HG02678 (cell line): Measurements from ENCODE around the gene DGCR6.
"Not testable (repeated sequence)": the region's sequence is repeated elsewhere in the genome, so short reads cannot be mapped to it uniquely, and the experiment has no call there.

Experiments
- ATAC-seq: cut with Tn5 transposase; IDR thresholded peaks from one replicate; pipeline ENCODE4 v1.9.1; 2021; ENCODE audit warnings: mild to moderate bottlenecking, moderate library complexity; ENCODE audit not compliant: unreplicated experiment

Gene DGCR6

DNA sequence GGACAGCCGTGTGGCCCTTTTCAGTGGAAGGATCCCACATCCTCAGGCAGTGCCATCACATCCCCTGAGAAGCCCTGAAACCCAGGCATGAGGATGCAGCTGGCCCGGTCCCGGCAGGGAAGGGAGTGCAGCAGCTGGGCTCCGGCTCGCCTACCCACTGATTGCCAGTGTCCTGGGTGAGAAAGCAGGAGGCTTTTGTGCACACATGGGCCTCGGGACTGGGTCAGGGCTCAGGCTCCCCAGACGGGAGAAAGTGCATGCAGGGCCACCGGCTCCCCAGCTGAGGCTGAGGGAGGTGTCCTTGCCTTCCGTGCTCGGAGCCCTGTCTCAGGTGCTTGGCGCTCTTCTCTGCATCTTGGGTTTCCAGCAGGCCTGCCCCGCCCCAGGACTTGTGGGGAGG is 53.6 kb downstream of the DGCR6 start:
- not testable (repeated sequence) for ATAC-seq

DNA sequence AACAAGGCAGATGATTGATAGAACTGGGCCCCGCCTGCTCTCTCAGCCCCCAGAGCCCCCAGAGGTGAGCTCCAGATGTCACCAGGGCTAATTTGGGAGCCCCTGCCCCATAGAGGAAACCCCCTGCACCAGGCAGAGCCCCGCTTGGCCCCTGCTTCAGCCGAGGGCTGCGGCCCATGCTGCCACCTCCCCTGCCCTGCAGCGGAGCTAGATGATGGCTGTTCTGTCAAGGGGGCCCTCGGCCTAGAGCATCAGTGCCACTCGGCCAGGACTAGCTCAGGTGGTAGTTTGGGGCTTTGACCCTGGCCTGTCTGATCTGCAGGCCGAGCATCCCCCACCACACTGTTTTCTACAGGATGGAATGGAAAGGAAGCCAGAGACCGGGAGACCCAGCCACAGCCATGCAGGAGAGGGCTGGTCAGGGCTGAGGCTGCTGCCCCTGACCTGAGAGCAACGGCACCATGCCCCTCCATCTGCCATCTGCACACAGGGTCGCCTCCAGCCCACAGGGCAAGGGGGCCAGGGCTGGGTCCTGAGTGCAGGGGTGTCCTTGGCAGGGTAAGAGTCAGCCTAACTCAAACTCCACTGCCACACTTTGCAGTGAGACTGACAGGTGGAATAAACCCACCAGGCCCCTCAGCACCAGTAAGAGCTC is 54.2 kb downstream of the DGCR6 start:
- not testable (repeated sequence) for ATAC-seq

DNA sequence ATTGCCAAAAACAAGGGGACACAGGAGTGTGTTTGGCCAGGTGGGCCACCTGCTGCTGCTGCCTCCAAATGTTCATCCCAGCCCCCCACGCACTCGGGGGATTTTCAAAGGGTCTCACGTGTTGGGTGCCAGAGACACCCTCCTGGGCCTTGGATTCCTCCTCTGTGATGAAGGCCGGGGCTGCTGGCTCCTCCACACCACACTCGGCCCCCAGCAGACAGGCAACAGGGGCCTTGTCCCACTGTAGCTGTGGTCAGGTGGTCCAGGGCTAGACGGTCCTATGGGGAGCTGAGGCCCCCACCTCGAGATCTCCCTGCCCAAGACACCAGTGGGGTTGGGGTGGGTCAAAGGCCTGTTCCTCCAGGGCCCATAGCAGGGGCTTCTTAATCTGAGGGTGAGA is 55.1 kb downstream of the DGCR6 start:
- not testable (repeated sequence) for ATAC-seq
